ENCODE measurements around the gene CD44.

- TF ChIP-seq, protein P1, sequence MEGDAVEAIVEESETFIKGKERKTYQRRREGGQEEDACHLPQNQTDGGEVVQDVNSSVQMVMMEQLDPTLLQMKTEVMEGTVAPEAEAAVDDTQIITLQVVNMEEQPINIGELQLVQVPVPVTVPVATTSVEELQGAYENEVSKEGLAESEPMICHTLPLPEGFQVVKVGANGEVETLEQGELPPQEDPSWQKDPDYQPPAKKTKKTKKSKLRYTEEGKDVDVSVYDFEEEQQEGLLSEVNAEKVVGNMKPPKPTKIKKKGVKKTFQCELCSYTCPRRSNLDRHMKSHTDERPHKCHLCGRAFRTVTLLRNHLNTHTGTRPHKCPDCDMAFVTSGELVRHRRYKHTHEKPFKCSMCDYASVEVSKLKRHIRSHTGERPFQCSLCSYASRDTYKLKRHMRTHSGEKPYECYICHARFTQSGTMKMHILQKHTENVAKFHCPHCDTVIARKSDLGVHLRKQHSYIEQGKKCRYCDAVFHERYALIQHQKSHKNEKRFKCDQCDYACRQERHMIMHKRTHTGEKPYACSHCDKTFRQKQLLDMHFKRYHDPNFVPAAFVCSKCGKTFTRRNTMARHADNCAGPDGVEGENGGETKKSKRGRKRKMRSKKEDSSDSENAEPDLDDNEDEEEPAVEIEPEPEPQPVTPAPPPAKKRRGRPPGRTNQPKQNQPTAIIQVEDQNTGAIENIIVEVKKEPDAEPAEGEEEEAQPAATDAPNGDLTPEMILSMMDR (IDR thresholded peaks at IDR 0.05), result no peak
- TF ChIP-seq EP300 (IDR thresholded peaks at IDR 0.05) (no peak), POLR2A (IDR thresholded peaks at IDR 0.05) (no peak)
Observed at GRCh38 chr11:35267504-35267903, 128.5 kb downstream of the CD44 start.

Measured in ovary (tissue), 3 donors.